NT2/D1 (cell line): ENCODE results near the gene CD83.
"Not testable (repeated sequence)": the region's sequence is repeated elsewhere in the genome, so short reads cannot be mapped to it uniquely, and the experiment has no call there.

Experiments used
- DNase-seq: peaks from one replicate; pipeline ENCODE4 v3.0.0-alpha.2; 2011; ENCODE audit warnings: low read depth, low spot score
- H3K27me3 ChIP-seq: 2 replicates; pipeline ENCODE4 v1.6.0; 2011; ENCODE audit warnings: mild to moderate bottlenecking; ENCODE audit not compliant: insufficient read length, insufficient read depth
- H3K36me3 ChIP-seq: 2 replicates; pipeline ENCODE4 v1.6.1; 2011; ENCODE audit warnings: mild to moderate bottlenecking, low read length, mixed read lengths; ENCODE audit not compliant: insufficient read depth, insufficient read length
- H3K4me1 ChIP-seq: 2 replicates; pipeline ENCODE4 v1.5.1; 2011; ENCODE audit not compliant: insufficient read depth, insufficient read length
- H3K4me3 ChIP-seq: 2 replicates; pipeline ENCODE4 v1.5.1; 2011; ENCODE audit warnings: low read depth; ENCODE audit not compliant: insufficient read length
- H3K9ac ChIP-seq: 2 replicates; pipeline ENCODE4 v1.6.0; 2011; ENCODE audit warnings: low read depth; ENCODE audit not compliant: insufficient read length
- H3K9me3 ChIP-seq: 2 replicates; pipeline ENCODE4 v1.5.1; 2011; ENCODE audit warnings: mild to moderate bottlenecking, low read length; ENCODE audit not compliant: insufficient read depth
- SUZ12 ChIP-seq: IDR thresholded peaks from 2 replicates; pipeline ENCODE4 v1.6.1; 2011; ENCODE audit not compliant: insufficient read length, insufficient read depth; ENCODE audit errors: extremely low read depth
- YY1 ChIP-seq: IDR thresholded peaks from 2 replicates; pipeline ENCODE4 v1.6.1; 2011; ENCODE audit not compliant: insufficient read length, insufficient read depth
- ZNF274 ChIP-seq: IDR thresholded peaks from 2 replicates; pipeline ENCODE4 v1.6.1; 2011; ENCODE audit warnings: mild to moderate bottlenecking, low read depth, low read length

CD83 gene

DNA sequence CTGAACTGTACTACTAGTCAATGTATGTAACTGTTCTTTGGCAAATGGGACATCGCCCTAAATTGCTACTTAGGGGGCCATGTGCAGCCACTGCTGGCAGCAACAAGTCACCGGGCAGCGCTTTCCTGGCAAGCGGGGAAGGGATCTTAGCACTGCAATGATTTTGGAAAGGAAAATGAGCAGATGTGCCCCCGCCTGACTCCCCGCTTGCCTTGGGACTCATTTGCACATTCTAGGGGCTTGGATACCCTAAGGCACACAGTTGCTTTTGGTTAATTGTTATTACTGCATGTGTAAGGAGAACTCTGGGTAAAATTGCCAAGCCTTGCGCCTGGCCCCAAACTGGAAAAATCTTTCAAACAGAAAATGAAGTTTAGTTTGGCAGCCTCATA is 32.2 kb downstream of the CD83 start:
- TF ChIP-seq YY1: no peak
- TF ChIP-seq ZNF274: no peak
- no peak for TF ChIP-seq SUZ12
- DNase-seq: no peak
- H3K36me3 ChIP-seq: no peaks in the 10 kb centered on the region
- H3K27me3 ChIP-seq: peaks cover 4% of the 10 kb centered on the region
- no peaks in the 10 kb centered on the region for H3K9me3 ChIP-seq
- H3K9ac ChIP-seq: no peak overlapping the region
- peaks cover 2% of the 10 kb centered on the region for H3K4me1 ChIP-seq
- no peak overlapping the region for H3K4me3 ChIP-seq

DNA sequence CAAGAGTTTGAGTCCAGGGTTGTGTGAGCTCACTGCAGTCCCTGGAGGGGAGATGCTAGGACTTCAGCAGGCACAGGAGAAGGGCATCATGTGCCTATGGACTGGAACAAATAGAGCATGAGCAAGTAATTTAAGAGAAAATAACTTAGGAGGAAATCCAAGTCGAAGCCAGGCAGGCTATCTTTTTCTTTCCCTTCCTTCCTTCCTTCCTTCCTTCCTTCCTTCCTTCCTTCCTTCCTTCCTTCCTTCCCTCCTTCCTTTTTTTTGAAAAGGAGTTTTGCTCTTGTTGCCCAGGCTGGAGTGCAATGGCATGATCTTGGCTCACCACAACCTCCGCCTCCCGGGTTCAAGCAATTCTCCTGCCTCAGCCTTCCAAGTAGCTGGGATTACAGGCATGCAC is 33.7 kb downstream of the CD83 start:
- H3K27me3 ChIP-seq, DNase-seq, H3K36me3 ChIP-seq, H3K9ac ChIP-seq, H3K9me3 ChIP-seq, H3K4me1 ChIP-seq, H3K4me3 ChIP-seq: not testable (repeated sequence)

DNA sequence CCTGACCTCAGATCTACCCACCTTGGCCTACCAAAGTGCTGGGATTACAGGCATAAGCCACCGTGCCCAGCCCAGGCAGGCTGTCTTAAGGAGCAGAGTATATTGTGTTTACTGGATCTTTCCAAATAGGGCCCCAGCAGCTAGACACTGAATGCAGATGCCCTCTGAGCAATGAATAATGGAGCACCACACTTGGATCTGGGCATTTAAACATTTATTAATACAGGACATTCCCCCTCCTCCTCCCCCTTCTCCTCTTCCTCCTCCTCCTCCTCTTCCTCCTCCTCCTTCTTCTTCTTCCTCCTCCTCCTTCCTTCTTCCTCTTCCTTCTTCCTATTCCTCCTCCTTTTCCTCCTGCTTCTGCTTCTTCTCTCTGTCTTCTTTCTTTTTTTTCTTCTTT is 34.2 kb downstream of the CD83 start:
- no peak overlapping the region for H3K4me3 ChIP-seq
- no peaks in the 10 kb centered on the region for H3K36me3 ChIP-seq

DNA sequence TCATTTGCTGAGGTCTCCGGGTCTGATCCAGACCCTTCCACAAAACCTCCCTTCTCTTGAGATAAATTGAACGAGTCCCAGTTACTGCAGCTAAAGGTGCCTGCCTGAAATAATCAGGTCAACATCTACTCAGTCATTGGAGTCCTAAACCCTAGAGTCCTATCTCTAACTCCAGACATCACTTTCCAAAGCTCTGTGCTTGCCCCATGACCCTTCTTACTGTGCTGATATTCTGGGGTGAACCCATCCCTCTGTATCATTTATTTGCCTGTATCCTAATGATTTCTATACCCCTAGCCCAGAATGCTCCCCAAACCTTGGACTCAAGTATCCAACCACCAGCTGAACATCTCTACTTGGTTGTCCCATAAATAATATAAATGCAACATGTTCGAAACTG is 35.7 kb downstream of the CD83 start:
- TF ChIP-seq ZNF274 (no peak), SUZ12 (no peak), YY1 (no peak)
- 0 out of 2 replicates have a peak, but pooled peaks cover 4% of the 10 kb centered on the region for H3K9me3 ChIP-seq
- DNase-seq: no peak

More for the DNA sequence above, 34.2 kb downstream of the CD83 start:
- TF ChIP-seq ZNF274 (no peak), YY1 (no peak), SUZ12 (no peak)
- Histone ChIP-seq H3K27me3 (no peaks in the 10 kb centered on the region), H3K4me1 (no peaks in the 10 kb centered on the region), H3K9ac (no peak overlapping the region), H3K9me3 (no peaks in the 10 kb centered on the region)
- no peak for DNase-seq

DNA sequence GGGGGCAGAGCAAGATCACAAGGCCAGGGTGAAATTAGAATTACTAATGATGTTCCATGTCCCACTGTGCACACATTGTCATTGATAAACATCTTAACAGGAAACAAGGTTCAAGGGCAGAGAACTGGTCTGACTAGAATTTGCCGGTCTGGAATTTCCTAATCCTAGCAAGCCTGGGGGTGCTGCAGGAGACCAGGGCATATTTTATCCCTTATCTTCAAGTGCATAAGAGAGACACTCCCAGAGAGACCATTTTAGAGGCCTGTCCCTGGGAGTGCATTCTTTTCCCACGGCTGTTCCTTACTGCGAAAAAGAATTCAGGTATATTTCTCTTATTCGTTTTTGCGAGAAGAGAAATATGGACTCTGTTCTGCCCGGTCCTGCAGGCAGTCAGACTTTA is 41.5 kb downstream of the CD83 start:
- H3K9ac ChIP-seq: no peak overlapping the region
- no peak for TF ChIP-seq ZNF274
- TF ChIP-seq SUZ12: no peak
- TF ChIP-seq YY1: no peak
- H3K9me3 ChIP-seq: peaks cover 8% of the 10 kb centered on the region; the same call in 1 of the 2 replicates
- H3K27me3 ChIP-seq: no peaks in the 10 kb centered on the region
- no peak overlapping the region for H3K4me3 ChIP-seq
- DNase-seq: no peak
- H3K4me1 ChIP-seq: no peaks in the 10 kb centered on the region
- no peaks in the 10 kb centered on the region for H3K36me3 ChIP-seq

More for the DNA sequence above, 35.7 kb downstream of the CD83 start:
- Histone ChIP-seq H3K27me3 (no peaks in the 10 kb centered on the region), H3K4me3 (no peak overlapping the region), H3K36me3 (no peaks in the 10 kb centered on the region), H3K4me1 (no peaks in the 10 kb centered on the region), H3K9ac (no peak overlapping the region)

DNA sequence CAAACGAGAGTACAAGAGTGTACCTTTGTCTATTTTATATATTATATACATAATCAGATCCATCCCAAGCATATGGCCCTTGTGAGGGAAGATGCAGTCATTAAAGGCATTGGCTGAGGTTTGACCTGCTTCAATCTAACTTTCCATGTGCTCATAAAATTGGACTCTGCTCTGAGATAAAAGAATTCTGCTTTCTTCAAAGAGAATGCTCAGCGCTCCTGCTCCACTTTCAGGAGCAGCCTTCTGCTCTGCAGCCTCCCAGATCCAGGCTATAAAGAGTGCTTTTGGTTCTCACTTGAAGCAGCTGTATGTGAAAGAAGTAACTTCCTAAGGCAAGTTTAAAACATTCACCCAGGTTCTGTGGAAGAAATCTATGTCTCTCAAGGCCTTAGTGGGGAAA is 45.3 kb downstream of the CD83 start:
- no peak overlapping the region for H3K9ac ChIP-seq
- no peaks in the 10 kb centered on the region for H3K27me3 ChIP-seq
- TF ChIP-seq SUZ12 (no peak), ZNF274 (no peak)
- H3K9me3 ChIP-seq: peaks cover 8% of the 10 kb centered on the region; the same call in 1 of the 2 replicates
- no peak overlapping the region for H3K4me3 ChIP-seq
- H3K36me3 ChIP-seq: no peaks in the 10 kb centered on the region
- no peaks in the 10 kb centered on the region for H3K4me1 ChIP-seq
- DNase-seq: no peak

DNA sequence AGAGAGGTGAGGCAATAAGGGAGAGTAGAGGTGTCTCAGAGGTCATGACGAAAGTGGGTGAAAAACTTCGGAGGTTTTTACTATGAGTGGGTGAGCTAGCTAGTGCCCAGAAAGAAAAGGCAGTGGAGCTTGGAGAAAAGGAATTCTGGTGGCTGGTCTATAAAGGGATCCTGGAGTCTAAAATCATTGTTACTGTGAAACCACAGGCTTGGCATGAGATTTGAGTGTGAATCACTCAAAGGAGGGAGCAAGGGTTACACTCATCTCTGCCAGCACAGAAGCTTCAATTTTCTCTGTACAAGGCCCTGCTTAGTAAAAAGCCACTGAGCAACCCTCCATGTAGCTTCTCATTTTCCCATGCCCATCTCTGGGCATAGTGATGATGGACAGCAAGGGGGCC is 47.5 kb downstream of the CD83 start:
- Histone ChIP-seq H3K9ac (no peak overlapping the region), H3K4me3 (no peak overlapping the region), H3K27me3 (no peaks in the 10 kb centered on the region), H3K4me1 (no peaks in the 10 kb centered on the region), H3K36me3 (no peaks in the 10 kb centered on the region), H3K9me3 (peaks cover 11% of the 10 kb centered on the region; the same call in 1 of the 2 replicates)
- no peak for TF ChIP-seq YY1
- no peak for TF ChIP-seq ZNF274
- TF ChIP-seq SUZ12: no peak
- no peak for DNase-seq

DNA sequence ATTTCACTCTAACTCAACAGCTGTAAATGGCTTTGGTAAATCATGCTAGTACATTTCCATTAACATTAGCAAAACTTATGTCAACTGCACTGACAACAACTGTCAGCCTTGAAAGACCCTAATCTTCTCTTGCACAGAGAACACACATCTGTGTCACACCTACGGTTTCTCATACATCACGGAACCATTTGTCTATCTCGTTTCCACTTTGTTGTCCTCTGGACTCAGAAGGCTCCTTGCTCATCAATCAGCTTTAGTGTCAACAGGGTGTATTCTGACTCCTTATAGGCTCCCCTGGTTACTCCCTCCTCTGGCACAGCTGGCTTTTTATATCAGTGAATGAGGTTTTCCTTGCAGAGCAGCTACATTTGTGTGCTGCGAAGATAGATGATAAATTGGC is 49.3 kb downstream of the CD83 start:
- Histone ChIP-seq H3K9me3 (peaks cover 19% of the 10 kb centered on the region; the same call in 1 of the 2 replicates), H3K4me3 (no peak overlapping the region), H3K4me1 (no peaks in the 10 kb centered on the region), H3K9ac (no peak overlapping the region), H3K27me3 (no peaks in the 10 kb centered on the region), H3K36me3 (no peaks in the 10 kb centered on the region)
- TF ChIP-seq SUZ12 (no peak), YY1 (no peak), ZNF274 (no peak)
- no peak for DNase-seq
